AG04450 (cell line): ENCODE data around the gene UBXN2A. TPM values are rescaled to one million over a fixed set of nuclear protein-coding genes. Genes with fewer than 3 reads are reported as not detected.
A peak's percentile ranks its signal among the peaks of the same experiment; 100 is the strongest.

Experiments
- CTCF ChIA-PET: fragments of 300-600, 350-600 bp; formaldehyde crosslinking; extraction: SDS; loops from one replicate; lab custom pipeline; 2022; ENCODE audit warnings: antibody characterized with exemption, inconsistent platforms; lab: Charles Lee
- POLR2A ChIA-PET: fragments of 350-600 bp; formaldehyde crosslinking; extraction: SDS; loops from one replicate; lab custom pipeline; 2021; ENCODE audit warnings: antibody characterized with exemption, inconsistent platforms; lab: Yijun Ruan, JAX
- DNase-seq: peaks from one replicate; pipeline ENCODE4 v3.0.0-alpha.2; 2011; ENCODE audit warnings: low read depth, low spot score
- H3K27ac ChIP-seq: one replicate; pipeline ENCODE4 v1.5.1; 2012; ENCODE audit warnings: low read depth, low read length, control low read depth
- H3K27me3 ChIP-seq: one replicate; pipeline ENCODE4 v1.6.0; 2012; ENCODE audit warnings: low read length; ENCODE audit not compliant: control insufficient read depth, insufficient read depth
- H3K4me3 ChIP-seq: 2 replicates; pipeline ENCODE4 v1.5.1; 2011; ENCODE audit warnings: mild to moderate bottlenecking, low read depth, low read length, control low read depth
- H3K9me3 ChIP-seq: 2 replicates; pipeline ENCODE4 v1.5.1; 2012; ENCODE audit warnings: low read length; ENCODE audit not compliant: control insufficient read depth, insufficient read depth
- polyA plus RNA-seq: library from polyadenylated mRNA; depleted of rRNA; stranded (reverse); fragments of >200 nt; gene quantifications from 2 replicates; pipeline ENCODE4 v1.2.3, GENCODE V29; 2011; rRNA removed
- small RNA-seq: library from RNA; depleted of rRNA; stranded (forward); fragments of <200 nt; gene quantifications from one replicate; pipeline ENCODE3, GENCODE V24; 2012; ENCODE audit warnings: low read depth; ENCODE audit not compliant: insufficient read length
- TF ChIP-seq, protein P1 (sequence below): IDR thresholded peaks from 2 replicates; pipeline ENCODE4 v1.5.1; 2011; ENCODE audit warnings: low read depth, low read length, control low read depth, inconsistent platforms

Gene UBXN2A
- polyA plus RNA-seq, 1 experiment: 13.1 TPM

DNA sequence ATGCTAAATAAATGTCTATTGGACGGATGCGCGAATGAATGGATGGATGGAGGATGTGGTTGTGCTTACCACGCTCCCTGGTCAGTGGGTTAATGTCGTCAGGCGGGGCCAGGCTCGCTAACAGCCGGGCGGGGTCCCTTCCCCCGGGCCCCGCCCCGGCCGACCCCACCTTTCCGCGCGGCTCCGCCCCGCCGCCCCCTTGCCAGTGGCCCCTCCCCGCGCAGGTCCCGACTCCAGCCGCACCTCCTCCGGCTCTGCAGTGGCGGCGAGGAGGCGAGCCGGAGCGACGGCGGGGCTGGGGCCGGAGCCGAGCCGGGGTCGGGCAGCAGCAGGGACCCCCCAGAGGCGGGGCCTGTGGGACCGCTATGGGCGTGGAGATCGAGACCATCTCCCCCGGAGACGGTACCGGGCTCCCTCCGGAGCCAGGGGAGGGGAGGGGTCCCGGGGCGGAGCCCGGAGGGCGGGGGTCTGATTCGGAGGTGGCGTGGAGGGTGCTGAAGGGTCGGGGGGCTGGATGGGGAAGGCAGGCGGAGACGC lies 109.3 kb downstream of the UBXN2A start, which contains the start of gene FKBP1B:
Gene FKBP1B, plus strand, starts transcription at position 257 of the 537 bp plus-strand sequence. Its CDS starts 109 bp downstream, at position 366.
- CTCF ChIA-PET: interaction anchor here (1.9 kb wide), 1 partner anchor 123 kb away, joined by 7 read pairs; the partner anchor contains the start of gene ATAD2B

DNA sequence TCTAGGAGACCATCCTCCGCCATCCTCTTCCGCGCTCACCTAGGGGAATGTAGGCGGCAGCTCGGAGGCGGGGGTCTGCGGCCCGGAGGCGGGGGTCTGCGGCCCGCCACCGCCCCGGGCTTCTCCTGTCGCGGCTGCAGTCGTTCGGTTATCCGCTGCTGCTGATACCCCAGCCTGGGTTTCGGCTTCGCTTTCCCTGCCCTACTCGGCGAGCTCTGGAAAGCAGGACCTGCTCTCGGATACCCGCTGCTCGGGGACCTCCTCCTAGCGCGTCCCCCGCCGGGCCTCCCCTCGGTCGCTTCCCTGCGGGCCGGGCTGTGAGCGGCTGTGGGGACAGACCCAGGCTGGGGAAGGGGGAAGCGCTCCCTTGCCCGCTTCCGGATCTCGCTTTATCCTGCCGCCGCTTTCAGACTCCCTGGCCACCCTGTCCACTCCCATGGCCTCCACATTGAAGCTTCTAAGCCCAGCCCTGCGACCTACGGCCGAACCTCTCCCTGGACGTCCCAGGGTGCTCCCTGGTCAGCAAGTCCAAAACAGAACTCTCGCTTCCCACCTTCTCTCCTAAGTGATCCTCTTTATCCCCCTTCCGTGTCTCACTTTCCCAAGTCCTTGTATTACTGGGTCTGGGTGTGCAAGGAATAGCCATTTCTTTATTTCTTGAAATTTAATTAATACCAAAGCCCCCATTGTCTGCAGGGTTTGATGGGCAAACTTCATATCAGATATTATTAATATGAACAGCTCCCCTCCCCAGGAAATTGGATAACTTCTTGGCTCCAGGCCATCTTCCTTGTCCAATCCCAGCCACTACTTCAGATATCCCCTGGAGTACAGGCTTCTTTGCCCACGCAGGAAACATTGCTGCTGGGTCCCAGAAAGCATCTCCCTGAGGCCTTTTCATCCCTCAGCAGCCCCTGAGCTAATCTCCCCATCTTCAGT lies 110.0 kb downstream of the UBXN2A start:
- ChIA-PET CTCF (interaction anchor here (1.6 to 1.9 kb wide), 2 partner anchors 11 to 123 kb away, joined by 5 to 7 read pairs; partner anchors contain the start of gene ATAD2B), POLR2A (interaction anchor here (0.8 to 2.2 kb wide), 2 partner anchors 26 to 34 kb away, joined by 7 to 9 read pairs; partner anchors contain the start of gene SF3B6)
- DNase-seq: no peak
- H3K27ac ChIP-seq: no peak overlapping the region
- H3K9me3 ChIP-seq: no peaks in the 10 kb centered on the region; the same call in 1 of the 2 replicates
- peak overlapping the region; percentile 68 for H3K4me3 ChIP-seq
- no peaks in the 10 kb centered on the region for H3K27me3 ChIP-seq
- TF ChIP-seq, protein P1, sequence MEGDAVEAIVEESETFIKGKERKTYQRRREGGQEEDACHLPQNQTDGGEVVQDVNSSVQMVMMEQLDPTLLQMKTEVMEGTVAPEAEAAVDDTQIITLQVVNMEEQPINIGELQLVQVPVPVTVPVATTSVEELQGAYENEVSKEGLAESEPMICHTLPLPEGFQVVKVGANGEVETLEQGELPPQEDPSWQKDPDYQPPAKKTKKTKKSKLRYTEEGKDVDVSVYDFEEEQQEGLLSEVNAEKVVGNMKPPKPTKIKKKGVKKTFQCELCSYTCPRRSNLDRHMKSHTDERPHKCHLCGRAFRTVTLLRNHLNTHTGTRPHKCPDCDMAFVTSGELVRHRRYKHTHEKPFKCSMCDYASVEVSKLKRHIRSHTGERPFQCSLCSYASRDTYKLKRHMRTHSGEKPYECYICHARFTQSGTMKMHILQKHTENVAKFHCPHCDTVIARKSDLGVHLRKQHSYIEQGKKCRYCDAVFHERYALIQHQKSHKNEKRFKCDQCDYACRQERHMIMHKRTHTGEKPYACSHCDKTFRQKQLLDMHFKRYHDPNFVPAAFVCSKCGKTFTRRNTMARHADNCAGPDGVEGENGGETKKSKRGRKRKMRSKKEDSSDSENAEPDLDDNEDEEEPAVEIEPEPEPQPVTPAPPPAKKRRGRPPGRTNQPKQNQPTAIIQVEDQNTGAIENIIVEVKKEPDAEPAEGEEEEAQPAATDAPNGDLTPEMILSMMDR: no peak

More for the DNA sequence above, 109.3 kb downstream of the UBXN2A start, which contains the start of gene FKBP1B:
- Histone ChIP-seq H3K4me3 (peak within 1 kb of the TSS; percentile 68), H3K27ac (no peak within 1 kb of the TSS), H3K9me3 (no peaks in the 10 kb centered on the region; the same call in 1 of the 2 replicates), H3K27me3 (no peaks in the 10 kb centered on the region)
- DNase-seq: no peak
- TF ChIP-seq, protein P1: no peak
- POLR2A ChIA-PET: interaction anchor here (0.6 to 2.2 kb wide), 4 partner anchors 27 to 122 kb away, joined by 3 to 9 read pairs (median 6); partner anchors contain the start of genes ATAD2B and SF3B6

DNA sequence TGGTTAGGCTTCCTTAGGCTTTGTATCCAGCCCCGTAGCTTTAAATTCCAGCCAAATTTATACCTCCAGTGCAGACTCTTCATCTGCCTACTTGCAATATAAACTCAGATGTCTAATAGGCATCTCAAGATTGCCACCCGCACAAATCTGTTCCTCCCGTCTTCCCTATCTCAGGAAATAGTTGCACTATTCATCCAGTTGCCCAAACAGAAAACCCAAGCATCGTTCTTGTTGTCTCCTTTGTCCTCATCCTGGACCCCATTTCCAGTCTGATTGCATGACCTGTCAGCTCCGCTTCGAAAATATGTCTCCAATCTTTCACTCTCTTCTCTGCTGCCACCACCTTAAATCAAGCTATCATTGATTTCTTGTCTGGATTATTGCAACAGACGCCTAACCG lies 111.6 kb downstream of the UBXN2A start:
- TF ChIP-seq, protein P1: no peak
- Histone ChIP-seq H3K4me3 (no peak overlapping the region), H3K9me3 (no peaks in the 10 kb centered on the region; the same call in 1 of the 2 replicates), H3K27me3 (no peaks in the 10 kb centered on the region), H3K27ac (no peak overlapping the region)
- POLR2A ChIA-PET: no interaction called here
- DNase-seq: no peak
- CTCF ChIA-PET: interaction anchor here (1.6 kb wide), 1 partner anchor 9 kb away, joined by 5 read pairs; no protein-coding TSS in a partner anchor

DNA sequence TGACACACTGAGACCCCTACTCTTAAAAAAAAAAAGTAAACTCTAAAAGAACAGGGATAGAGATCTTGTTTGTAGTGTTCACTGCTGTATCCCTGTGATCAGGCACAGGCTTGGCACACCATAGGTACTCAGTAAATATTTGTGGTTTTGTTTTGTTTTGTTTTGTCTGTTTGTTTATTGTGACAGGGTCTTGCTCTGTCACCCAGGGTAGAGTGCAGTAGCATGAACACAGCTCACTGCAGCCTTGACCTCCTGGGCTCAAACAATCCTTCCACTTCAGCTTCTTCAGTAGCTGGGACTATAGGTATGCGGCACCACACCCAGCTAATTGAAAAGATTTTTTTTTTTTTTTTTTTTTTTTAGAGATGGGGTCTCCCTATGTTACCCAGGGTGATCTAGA lies 112.7 kb downstream of the UBXN2A start:
- H3K9me3 ChIP-seq: no peaks in the 10 kb centered on the region; the same call in 1 of the 2 replicates
- TF ChIP-seq, protein P1: no peak
- ChIA-PET POLR2A (no interaction called here), CTCF (interaction anchor here (0.7 kb wide), 1 partner anchor 27 kb away, joined by 4 read pairs; no protein-coding TSS in a partner anchor)
- DNase-seq: no peak
- H3K27ac ChIP-seq: no peak overlapping the region
- no peak overlapping the region for H3K4me3 ChIP-seq
- H3K27me3 ChIP-seq: no peaks in the 10 kb centered on the region

Small RNAs within 50 kb of the gene (small RNA-seq; reads per million reads assigned to genes)
- gene RN7SL610P: not detected
- not detected for gene RNU6-370P

Other genes starting within 250 kb of the UBXN2A start
- 4.5 and 6.0 TPM in 2 replicates for gene ATAD2B, start 13.3 kb upstream of the UBXN2A start, polyA plus RNA-seq
- 0.05 TPM in 1 of 2 replicates, not detected in the other for gene MFSD2B, start 69.6 kb downstream of the UBXN2A start, polyA plus RNA-seq
- 13.6 and 16.1 TPM in 2 replicates for gene WDCP, start 106.9 kb downstream of the UBXN2A start, polyA plus RNA-seq
- gene FKBP1B, start 109.3 kb downstream of the UBXN2A start, polyA plus RNA-seq: 19.4 and 19.7 TPM in 2 replicates
- 209 and 272 TPM in 2 replicates for gene SF3B6, start 135.9 kb downstream of the UBXN2A start, polyA plus RNA-seq
- 44.6 and 55.2 TPM in 2 replicates for gene TP53I3, start 144.4 kb downstream of the UBXN2A start, polyA plus RNA-seq
- 0.31 and 0.52 TPM in 2 replicates for gene PFN4, start 182.9 kb downstream of the UBXN2A start, polyA plus RNA-seq
- gene FAM228B, start 183.0 kb downstream of the UBXN2A start, polyA plus RNA-seq: 4.1 and 7.6 TPM in 2 replicates
- 0.05 and 0.07 TPM in 2 replicates for gene FAM228A, start 234.6 kb downstream of the UBXN2A start, polyA plus RNA-seq